ENCODE results near the gene RPS19BP1. TPM values are rescaled to one million over a fixed set of nuclear protein-coding genes. Genes with fewer than 3 reads are reported as not detected.

Gene RPS19BP1
- total and polyA plus RNA-seq, 2 of the 8 experiments (the other 6 are each of a cell fraction or from before 2014, with no cell fraction given), result 77.9 to 97.9 TPM

DNA sequence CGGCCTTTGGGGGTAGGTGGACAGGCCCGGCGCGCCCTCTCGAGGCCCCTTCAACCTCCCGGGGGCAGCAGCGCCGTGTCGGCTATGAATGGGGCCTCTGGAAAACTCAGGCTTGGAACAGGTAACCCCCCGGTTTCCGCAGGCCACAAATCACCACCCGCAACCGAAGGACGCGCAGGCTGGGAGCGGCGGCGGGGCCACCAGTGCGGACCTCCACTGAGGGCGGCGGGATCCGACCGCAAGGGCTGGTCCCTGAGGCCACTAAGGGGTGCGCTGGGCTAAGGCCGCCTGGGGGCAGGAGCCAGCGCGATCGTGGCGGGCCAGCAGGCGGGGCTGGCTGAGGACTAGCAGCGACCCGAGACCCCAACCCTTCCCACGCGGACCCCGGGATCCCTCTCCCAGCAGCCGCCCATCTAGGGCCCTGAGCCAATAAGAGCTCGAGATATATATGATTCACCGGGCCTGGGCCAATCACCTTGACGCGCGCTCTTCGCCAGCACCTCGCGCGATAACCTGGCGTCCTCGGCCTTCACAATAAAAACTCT, 12.8 kb downstream of the RPS19BP1 start (continued):
- TF ChIP-seq, protein P1, sequence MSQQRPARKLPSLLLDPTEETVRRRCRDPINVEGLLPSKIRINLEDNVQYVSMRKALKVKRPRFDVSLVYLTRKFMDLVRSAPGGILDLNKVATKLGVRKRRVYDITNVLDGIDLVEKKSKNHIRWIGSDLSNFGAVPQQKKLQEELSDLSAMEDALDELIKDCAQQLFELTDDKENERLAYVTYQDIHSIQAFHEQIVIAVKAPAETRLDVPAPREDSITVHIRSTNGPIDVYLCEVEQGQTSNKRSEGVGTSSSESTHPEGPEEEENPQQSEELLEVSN (IDR thresholded peaks at IDR 0.05), result peak; percentile 87
- TF ChIP-seq TAF7 (optimal IDR thresholded peaks at IDR 0.05; ENCODE audit: borderline replicate concordance, low read depth, low read length) (peak; percentile 76), CHD2 (IDR thresholded peaks at IDR 0.05; ENCODE audit: low read length) (peak; percentile 96), RBBP5 (IDR thresholded peaks at IDR 0.05; ENCODE audit: borderline replicate concordance, low read depth, low read length) (no peak; the same call in 1 of the 2 replicates), TAF1 (IDR thresholded peaks at IDR 0.05; ENCODE audit: low read depth, low read length) (peak; percentile 27), JUN (IDR thresholded peaks at IDR 0.05; ENCODE audit: low read depth, low read length) (no peak), POLR2A (IDR thresholded peaks at IDR 0.05; ENCODE audit: control extremely low read depth in 1 of 2, low read depth in 2 of 2, low read length in 2 of 2) (peak; percentile 33 to 69), KDM5A (IDR thresholded peaks at IDR 0.05; ENCODE audit: low read length) (peak; percentile 56; the same call in 1 of the 2 replicates), SP2 (IDR thresholded peaks at IDR 0.05; ENCODE audit: low read length) (peak; percentile 43; the same call in 1 of the 2 replicates), SIX5 (IDR thresholded peaks at IDR 0.05; ENCODE audit: low read depth, low read length) (no peak), EP300 (IDR thresholded peaks at IDR 0.05; ENCODE audit: borderline replicate concordance in 1 of 2, low read depth in 2 of 2, low read length in 2 of 2) (no peak), NANOG (IDR thresholded peaks at IDR 0.05; ENCODE audit: insufficient read depth, low read depth, low read length, poor library complexity, severe bottlenecking) (no peak), RAD21 (IDR thresholded peaks at IDR 0.05 in 1 of 2, conservative IDR thresholded peaks at IDR 0.05 in 1 of 2; ENCODE audit: low read depth in 2 of 2, low read length in 2 of 2) (peak; percentile 12 to 36; a peak in 2 of 4 replicates), GABPA (IDR thresholded peaks at IDR 0.05; ENCODE audit: borderline replicate concordance, insufficient read depth, low read length) (no peak), BACH1 (IDR thresholded peaks at IDR 0.05; ENCODE audit: low read length) (peak; percentile 68)
